ENCODE data around the gene EXOSC7.
"Not testable (repeated sequence)": the region's sequence is repeated elsewhere in the genome, so short reads cannot be mapped to it uniquely, and the experiment has no call there.

Gene EXOSC7

DNA sequence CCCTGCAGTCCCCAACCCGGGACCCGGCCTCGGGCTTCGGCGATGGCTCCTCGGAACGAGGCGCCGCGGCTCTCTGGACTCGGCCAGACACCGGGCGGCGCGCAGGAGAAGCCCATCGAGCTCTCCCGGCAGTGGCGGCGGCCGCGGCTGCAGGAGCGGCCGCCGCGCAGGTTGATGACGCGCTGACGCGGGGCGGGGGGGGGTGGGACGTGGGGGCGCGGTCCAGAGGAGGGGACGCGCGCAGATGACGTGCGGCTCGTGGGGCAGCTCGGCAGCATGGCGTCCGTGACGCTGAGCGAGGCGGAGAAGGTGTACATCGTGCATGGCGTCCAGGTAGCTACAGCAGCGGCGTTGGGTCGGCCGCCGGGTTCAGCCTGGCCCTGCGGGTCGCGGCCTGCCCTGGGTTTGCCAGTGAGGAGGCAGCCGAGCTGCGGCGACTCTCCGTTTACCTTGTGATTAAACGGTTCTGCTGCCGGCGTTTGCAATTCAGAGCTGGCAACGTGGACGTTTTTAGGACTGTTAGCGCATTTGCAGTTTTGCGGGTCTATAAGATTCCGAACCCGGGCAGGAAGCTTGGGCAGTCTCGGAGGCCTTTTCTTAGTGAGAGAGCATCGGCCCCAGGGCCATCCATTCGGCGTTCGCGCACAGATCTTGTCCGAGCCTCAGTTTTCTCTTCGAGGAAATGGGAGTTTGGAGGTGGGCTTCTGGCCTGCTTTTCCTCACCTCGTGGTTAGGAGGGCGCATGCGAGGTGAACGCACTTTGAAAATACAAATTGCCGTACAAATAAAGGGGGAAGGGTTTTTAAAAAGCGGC lies at the start of gene EXOSC7, which contains the start of gene ZDHHC3:
Gene EXOSC7, plus strand, starts transcription at position 243 of the 814 bp plus-strand sequence. Its CDS starts 34 bp downstream, at position 277.
Gene ZDHHC3, minus strand, starts transcription at position 173 of the 814 bp plus-strand sequence. CDS start 16,738 bp downstream, outside the sequence.
- peak; percentile 82 for DNase-seq (ENCODE audit: low read depth)

DNA sequence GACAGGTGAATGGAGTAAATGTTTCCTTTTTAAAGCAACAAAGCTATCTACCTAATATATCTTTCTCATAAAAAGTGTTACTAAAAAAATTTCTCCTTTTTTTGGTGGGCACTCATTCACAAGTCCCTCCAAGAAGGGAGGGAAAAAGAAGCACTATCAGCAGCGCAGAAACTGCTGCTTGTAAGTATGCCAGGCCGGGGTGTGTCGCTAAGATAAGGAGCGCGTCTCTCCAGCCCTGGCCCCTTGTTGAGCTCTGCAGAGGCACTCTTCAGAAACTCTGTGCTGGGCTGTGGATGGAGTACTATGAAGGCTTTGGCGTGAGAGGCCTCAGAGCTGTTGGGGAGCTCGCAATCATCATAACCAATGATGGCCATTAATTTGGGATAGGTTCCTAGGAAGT lies 49.1 kb upstream of the EXOSC7 start:
- no peak for DNase-seq (ENCODE audit: low read depth)

DNA sequence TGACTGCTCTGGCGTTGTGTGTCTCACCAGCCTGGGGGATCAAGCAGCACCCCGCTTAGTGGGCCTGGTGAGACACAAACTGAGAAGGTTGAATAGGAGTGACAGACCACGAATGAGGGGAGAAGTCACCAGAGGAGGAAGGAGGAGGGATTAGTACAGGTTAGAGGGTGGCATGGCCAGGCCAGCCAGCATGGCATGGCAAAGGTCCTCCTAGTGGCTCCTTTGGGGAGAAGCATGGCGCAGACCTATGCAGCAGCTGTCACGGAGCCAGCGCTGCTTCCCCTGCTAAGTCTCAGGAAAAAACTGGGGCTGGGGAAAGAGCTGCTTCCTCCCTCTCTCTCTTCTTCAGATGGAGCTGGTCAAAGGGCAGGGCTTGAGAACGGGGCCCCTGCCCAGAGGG lies 48.7 kb upstream of the EXOSC7 start:
- no peak for DNase-seq (ENCODE audit: low read depth)

GRCh38 chr3:44929782-44930181 lies 46.3 kb upstream of the EXOSC7 start:
- no peak for DNase-seq (ENCODE audit: low read depth)

- DNase-seq (ENCODE audit: low read depth), result no peak
These were observed 45.1 kb upstream of the EXOSC7 start for GRCh38 chr3:44930911-44931310.

DNA sequence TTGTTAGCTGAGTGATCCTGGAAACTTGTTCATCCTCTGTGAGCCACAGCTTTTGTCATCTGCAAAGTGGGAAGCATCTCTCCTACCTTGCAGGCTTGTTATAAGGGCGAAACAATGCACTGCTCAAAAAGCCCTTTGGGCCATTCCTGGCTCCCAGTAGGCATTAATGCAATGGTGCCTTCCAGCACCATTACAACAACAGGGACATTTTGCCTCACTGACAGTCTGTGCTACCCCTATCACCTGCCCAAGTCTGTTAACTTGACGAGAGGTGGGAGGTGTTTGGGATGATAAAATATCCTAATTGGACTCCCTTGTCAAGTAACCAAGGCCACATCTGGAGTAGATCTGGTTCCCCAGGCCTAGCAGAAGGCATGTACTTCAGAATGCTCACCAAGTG lies 44.3 kb upstream of the EXOSC7 start:
- DNase-seq (ENCODE audit: low read depth), result no peak

DNA sequence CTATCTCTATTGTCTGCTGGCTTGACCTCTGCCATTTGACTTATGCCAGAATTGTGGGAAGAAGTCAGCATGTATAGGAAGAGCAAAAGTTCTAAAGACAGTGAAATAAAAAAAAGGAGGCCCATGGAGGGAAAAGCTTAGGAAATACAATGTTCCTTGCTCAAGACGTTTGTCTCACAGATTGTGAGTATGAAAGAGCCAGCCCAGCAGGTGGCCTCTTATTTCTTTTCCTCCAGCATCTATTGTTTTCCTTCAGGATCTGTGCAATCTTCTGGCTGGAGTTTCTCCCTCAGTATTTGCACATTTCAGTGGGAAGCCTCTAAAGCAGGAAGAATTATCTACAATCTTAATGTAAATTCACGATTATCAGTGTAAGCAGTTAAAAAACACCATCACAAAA lies 43.8 kb upstream of the EXOSC7 start:
- no peak for DNase-seq (ENCODE audit: low read depth)

DNA sequence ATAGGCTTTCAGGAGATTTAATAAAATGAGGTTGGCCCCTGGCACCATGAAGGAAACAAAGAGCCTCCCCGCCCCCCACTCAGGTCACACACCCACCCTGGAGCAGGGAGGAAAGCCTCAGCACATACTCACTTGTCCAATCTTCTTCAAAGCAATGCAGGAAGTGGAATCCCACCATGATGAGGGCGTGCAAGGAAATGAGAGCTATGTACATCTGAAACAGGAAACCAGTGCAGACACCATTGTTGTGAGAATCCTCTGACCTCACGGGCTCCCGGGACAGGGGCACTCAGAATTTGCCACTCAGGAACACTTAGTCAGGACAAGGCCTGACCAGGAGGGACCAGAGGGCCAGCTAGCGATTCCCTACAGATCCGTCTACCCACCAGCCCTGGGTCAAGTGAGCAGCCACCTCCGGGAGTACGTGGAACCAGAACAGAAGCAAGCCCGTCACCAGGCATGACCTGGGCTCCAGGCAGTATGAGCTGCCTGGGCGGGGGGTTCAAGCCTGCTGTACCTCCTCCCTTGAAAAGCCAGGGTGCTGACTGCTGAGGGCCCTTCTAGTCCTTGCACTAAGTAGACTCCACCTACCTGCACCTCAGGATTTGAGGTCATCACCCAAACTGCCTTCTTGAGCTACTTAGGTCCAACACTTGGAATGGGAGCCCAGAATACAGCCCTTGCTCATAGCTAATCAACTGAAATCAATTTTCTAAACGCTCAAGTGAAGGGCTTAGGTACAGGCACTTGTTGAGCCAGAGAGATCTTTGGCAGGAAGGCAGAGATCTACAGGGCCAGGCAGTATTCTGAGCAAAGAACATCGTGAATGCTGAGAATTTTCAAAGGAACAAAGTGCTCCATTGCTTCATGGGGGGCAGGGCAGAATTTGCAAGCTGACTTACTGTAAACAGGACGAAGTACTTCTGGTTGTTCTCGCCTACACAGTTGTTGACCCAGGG lies 42.8 kb upstream of the EXOSC7 start:
- no peak for DNase-seq (ENCODE audit: low read depth)

GRCh38 chr3:44939581-44940036 lies 36.4 kb upstream of the EXOSC7 start:
- no peak for DNase-seq (ENCODE audit: low read depth)

- DNase-seq (ENCODE audit: low read depth), result no peak
These were observed 33.7 kb upstream of the EXOSC7 start for GRCh38 chr3:44942202-44942921.

DNA sequence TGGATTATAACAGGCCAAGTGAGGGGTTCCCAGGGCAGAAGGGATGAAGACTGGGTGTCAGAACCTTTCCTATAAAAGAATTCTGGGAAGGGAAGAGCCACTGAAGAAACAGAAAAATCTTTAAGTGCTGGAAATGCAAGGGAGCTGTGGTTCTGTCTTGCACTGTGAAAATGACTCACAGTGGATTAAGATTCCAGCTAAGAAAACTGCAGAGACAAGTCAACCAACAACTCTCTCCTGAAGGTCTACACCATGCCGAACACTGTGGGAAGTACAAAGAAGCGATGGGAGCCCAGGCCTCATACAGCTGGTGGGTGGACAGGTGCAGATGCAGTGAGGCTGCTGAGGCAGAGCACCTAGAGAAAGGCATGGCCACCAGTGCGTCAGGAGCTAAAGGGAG lies 27.8 kb upstream of the EXOSC7 start:
- no peak for DNase-seq (ENCODE audit: low read depth)

- DNase-seq (ENCODE audit: low read depth), result not testable (repeated sequence)
These were observed 26.3 kb upstream of the EXOSC7 start for GRCh38 chr3:44949770-44950169.

- no peak for DNase-seq (ENCODE audit: low read depth)
These were observed 25.7 kb upstream of the EXOSC7 start for GRCh38 chr3:44950275-44950734.

DNA sequence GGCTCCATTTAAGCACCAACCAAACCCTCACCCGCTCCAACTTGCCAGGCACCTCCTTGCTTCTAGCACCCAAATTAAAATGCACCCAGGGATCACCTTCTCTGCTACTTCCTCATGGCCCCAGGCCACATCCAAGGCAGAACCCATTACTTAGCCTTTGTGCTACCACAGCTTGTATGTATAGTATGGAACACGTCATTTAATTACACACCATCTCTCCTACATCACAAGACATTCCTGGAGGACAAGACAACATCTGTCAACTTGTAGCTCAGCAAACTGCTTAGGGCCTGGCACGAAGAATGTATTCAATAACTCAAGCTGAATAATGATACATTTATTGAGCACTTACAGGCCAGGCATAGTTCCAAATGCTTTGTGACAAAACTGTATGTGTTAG lies 23.4 kb upstream of the EXOSC7 start:
- DNase-seq (ENCODE audit: low read depth), result no peak

DNA sequence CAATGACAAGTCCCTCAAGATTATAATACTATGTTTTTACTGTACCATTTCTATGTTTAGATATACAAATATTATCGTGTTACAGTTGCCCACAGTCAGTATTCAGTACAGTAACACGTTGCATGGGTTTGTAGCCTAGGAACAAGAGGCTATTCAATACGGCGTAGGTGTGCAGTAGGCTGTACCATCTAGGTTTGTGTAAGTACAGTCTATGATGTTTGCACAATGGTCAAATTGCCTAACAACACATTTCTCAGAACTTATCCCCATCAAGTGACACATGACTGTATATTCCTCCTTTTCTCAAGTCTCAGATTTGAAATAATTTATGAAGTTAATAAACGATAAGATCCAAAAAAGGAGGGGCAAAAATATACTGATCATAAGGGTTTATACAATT lies 21.7 kb upstream of the EXOSC7 start:
- DNase-seq (ENCODE audit: low read depth), result no peak

GRCh38 chr3:44954962-44955361 lies 21.1 kb upstream of the EXOSC7 start:
- no peak for DNase-seq (ENCODE audit: low read depth)

DNA sequence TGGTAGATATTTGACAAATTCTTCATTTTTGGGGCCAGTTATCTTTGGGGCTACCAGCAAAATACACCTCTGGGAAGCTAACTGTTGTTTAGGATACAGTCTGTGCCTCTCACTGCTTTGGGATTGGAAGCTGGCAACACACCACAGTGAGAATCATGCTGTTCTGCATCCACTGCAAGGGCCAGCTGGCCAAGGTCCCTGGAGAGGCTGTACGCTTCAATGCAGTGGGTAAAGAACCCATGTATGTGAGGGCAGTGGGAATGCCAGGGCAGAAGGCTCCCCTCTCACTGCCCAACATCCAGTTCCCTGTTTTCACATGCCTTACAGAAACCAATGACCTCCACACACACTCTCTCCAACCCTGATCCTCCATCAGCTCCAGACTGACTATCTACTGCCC lies 20.1 kb upstream of the EXOSC7 start:
- no peak for DNase-seq (ENCODE audit: low read depth)

GRCh38 chr3:44957986-44958385 lies 18.1 kb upstream of the EXOSC7 start:
- no peak for DNase-seq (ENCODE audit: low read depth)

DNA sequence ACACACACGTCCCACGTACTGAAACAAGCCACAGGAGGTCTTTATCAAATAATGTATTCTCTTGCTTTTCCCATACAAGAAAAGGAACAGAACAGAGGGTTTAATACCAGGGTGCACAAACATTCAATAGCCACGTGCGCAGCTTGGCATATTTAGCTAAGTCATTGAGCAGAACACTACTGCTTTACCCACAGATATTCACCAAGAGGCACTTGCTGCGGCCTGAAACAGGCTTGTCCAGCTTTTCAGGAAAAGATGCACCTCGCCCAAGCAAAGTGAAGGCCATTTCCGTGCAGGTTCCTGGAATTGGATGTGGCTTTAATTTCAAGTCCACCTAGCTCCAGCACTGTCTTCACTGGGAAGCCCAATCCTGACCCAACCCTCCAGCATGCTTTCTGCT lies 17.7 kb upstream of the EXOSC7 start:
- no peak for DNase-seq (ENCODE audit: low read depth)

- DNase-seq (ENCODE audit: low read depth), result no peak
These were observed 15.5 kb upstream of the EXOSC7 start for GRCh38 chr3:44960387-44961026.

GRCh38 chr3:44961888-44962287 lies 14.2 kb upstream of the EXOSC7 start:
- no peak for DNase-seq (ENCODE audit: low read depth)

All from activated T-cell treated with anti-CD3 and anti-CD28 coated beads for 48 hours (primary cell).